IMR-90 (cell line): ENCODE results near the gene LHFPL3. TPM values are rescaled to one million over a fixed set of nuclear protein-coding genes. Genes with fewer than 3 reads are reported as not detected.

Experiments
- ATAC-seq: fragments of 200-7000 bp; cut with Tn5 transposase; 2 replicates; pipeline ENCODE4 v1.9.1; 2020; ENCODE audit warnings: low read depth, mild to moderate bottlenecking, moderate library complexity
- BruUV-seq: library from RNA; stranded (reverse); fragments of 400-500 nt; replicated peaks from 2 replicates; lab custom pipeline; 2021; lab: Mats Ljungman, UMichigan
- CTCF ChIA-PET: fragments of 300-600 bp; formaldehyde crosslinking; extraction: SDS; loops from one replicate; lab custom pipeline; 2021; ENCODE audit warnings: antibody characterized with exemption; lab: Yijun Ruan, JAX
- POLR2A ChIA-PET: fragments of 300-600 bp; sonication (Branson Sonifier 250); formaldehyde crosslinking; loops from one replicate; lab custom pipeline; 2022; ENCODE audit warnings: antibody characterized with exemption; ENCODE audit not compliant: unreplicated experiment; lab: Charles Lee
- DNase-seq: peaks from one replicate; pipeline ENCODE4 v3.0.0; 2013
- H2AFZ ChIP-seq: replicated peaks from 2 replicates; pipeline ENCODE3; 2013; ENCODE audit warnings: low read length, mild to moderate bottlenecking; ENCODE audit not compliant: poor library complexity
- H2AK5ac ChIP-seq: 2 replicates; pipeline ENCODE4 v1.6.1; 2013; ENCODE audit warnings: low read depth, low read length, inconsistent platforms
- H2AK9ac ChIP-seq: replicated peaks from 2 replicates; pipeline ENCODE3; 2013; ENCODE audit warnings: mild to moderate bottlenecking, low read depth, low read length, moderate library complexity; ENCODE audit not compliant: poor library complexity
- H2BK120ac ChIP-seq: 2 replicates; pipeline ENCODE4 v1.6.1; 2013; ENCODE audit warnings: low read depth, low read length, inconsistent platforms
- H2BK15ac ChIP-seq: 3 replicates; pipeline ENCODE4 v1.6.1; 2013; ENCODE audit warnings: low read depth, low read length, inconsistent platforms
- H2BK20ac ChIP-seq: 2 replicates; pipeline ENCODE4 v1.6.1; 2013; ENCODE audit warnings: low read depth, mild to moderate bottlenecking, inconsistent platforms, low read length, moderate library complexity
- H2BK5ac ChIP-seq: 2 replicates; pipeline ENCODE4 v1.6.1; 2013; ENCODE audit warnings: mild to moderate bottlenecking, low read depth, low read length, inconsistent platforms; ENCODE audit not compliant: poor library complexity, severe bottlenecking
- H3K14ac ChIP-seq: replicated peaks from 2 replicates; pipeline ENCODE4 v1.6.1; 2013; ENCODE audit warnings: low read depth, low read length, inconsistent platforms
- H3K18ac ChIP-seq: 2 replicates; pipeline ENCODE4 v1.6.1; 2013; ENCODE audit warnings: low read depth, low read length, control low read depth
- H3K23ac ChIP-seq: 2 replicates; pipeline ENCODE4 v1.6.1; 2013; ENCODE audit warnings: low read depth, low read length, inconsistent platforms
- H3K27ac ChIP-seq: 2 replicates; pipeline ENCODE4 v1.5.1; 2013; ENCODE audit warnings: mild to moderate bottlenecking, control low read depth, low read length; ENCODE audit not compliant: insufficient read depth
- H3K27me3 ChIP-seq: 2 replicates; pipeline ENCODE4 v1.6.1; 2013; ENCODE audit warnings: low read length; ENCODE audit not compliant: control insufficient read depth, insufficient read depth
- H3K36me3 ChIP-seq: 2 replicates; pipeline ENCODE4 v1.6.1; 2013; ENCODE audit warnings: low read length, mixed read lengths; ENCODE audit not compliant: control insufficient read depth, insufficient read depth
- H3K4ac ChIP-seq: 2 replicates; pipeline ENCODE4 v1.6.1; 2013; ENCODE audit warnings: low read depth, low read length, inconsistent platforms
- H3K4me1 ChIP-seq: 2 replicates; pipeline ENCODE4 v1.6.1; 2013; ENCODE audit warnings: low read length, mixed read lengths; ENCODE audit not compliant: control insufficient read depth, insufficient read depth
- H3K4me2 ChIP-seq: 2 replicates; pipeline ENCODE4 v1.6.1; 2013; ENCODE audit warnings: low read depth, mild to moderate bottlenecking, control low read depth, low read length, moderate library complexity
- H3K4me3 ChIP-seq: 2 replicates; pipeline ENCODE4 v1.5.1; 2013; ENCODE audit warnings: low read depth, mild to moderate bottlenecking, control low read depth, low read length, moderate library complexity; ENCODE audit not compliant: insufficient read depth
- H3K56ac ChIP-seq: 2 replicates; pipeline ENCODE4 v1.6.1; 2013; ENCODE audit warnings: low read length, inconsistent platforms; ENCODE audit not compliant: insufficient read depth; ENCODE audit errors: extremely low read depth
- H3K79me1 ChIP-seq, 2 experiments: 2 replicates each; pipeline ENCODE4 v1.6.1; 2013; ENCODE audit warnings: low read length in 2 of 2, inconsistent platforms in 1 of 2, low read depth in 1 of 2
- H3K9ac ChIP-seq: 2 replicates; pipeline ENCODE4 v1.6.1; 2013; ENCODE audit warnings: low read depth, low read length, control low read depth
- H3K9me1 ChIP-seq: 2 replicates; pipeline ENCODE4 v1.6.1; 2013; ENCODE audit warnings: low read length, inconsistent platforms; ENCODE audit not compliant: insufficient read depth
- H3K9me3 ChIP-seq: 2 replicates; pipeline ENCODE4 v1.6.1; 2013; ENCODE audit warnings: low read length; ENCODE audit not compliant: control insufficient read depth, insufficient read depth
- H4K20me1 ChIP-seq: 2 replicates; pipeline ENCODE4 v1.6.1; 2013; ENCODE audit warnings: low read length, inconsistent platforms; ENCODE audit not compliant: insufficient read depth
- H4K5ac ChIP-seq: 2 replicates; pipeline ENCODE4 v1.6.1; 2013; ENCODE audit warnings: mild to moderate bottlenecking, low read depth, low read length, control low read depth
- H4K8ac ChIP-seq, 2 experiments: 2 replicates each; pipeline ENCODE4 v1.6.1; 2013; ENCODE audit warnings: low read depth in 2 of 2, low read length in 2 of 2, control low read depth in 1 of 2, inconsistent platforms in 1 of 2
- H4K91ac ChIP-seq: 2 replicates; pipeline ENCODE4 v1.6.1; 2013; ENCODE audit warnings: low read depth, low read length, inconsistent platforms; ENCODE audit not compliant: insufficient read depth
- BHLHE40 ChIP-seq: fragments of 150-350 bp; IDR thresholded peaks from 2 replicates; pipeline ENCODE4 v1.6.1; 2016; ENCODE audit warnings: mild to moderate bottlenecking, low read depth, low read length
- CEBPB ChIP-seq: IDR thresholded peaks from 2 replicates; pipeline ENCODE4 v1.6.1; 2012; ENCODE audit warnings: low read depth, low read length, improper control_type of control experiment
- CHD1 ChIP-seq: IDR thresholded peaks from 2 replicates; pipeline ENCODE4 v1.6.1; 2012; ENCODE audit warnings: low read depth, low read length, improper control_type of control experiment
- FOS ChIP-seq: fragments of 150-350 bp; IDR thresholded peaks from 2 replicates; pipeline ENCODE4 v1.6.1; 2016; ENCODE audit warnings: low read depth, low read length
- MAFK ChIP-seq: IDR thresholded peaks from 2 replicates; pipeline ENCODE4 v1.6.1; 2012; ENCODE audit warnings: low read depth, low read length, improper control_type of control experiment
- MAZ ChIP-seq: IDR thresholded peaks from 2 replicates; pipeline ENCODE4 v1.6.1; 2012; ENCODE audit warnings: low read depth, mild to moderate bottlenecking, low read length, improper control_type of control experiment, moderate library complexity, borderline replicate concordance
- MXI1 ChIP-seq: IDR thresholded peaks from 2 replicates; pipeline ENCODE4 v1.6.1; 2012; ENCODE audit warnings: low read depth, mild to moderate bottlenecking, low read length, moderate library complexity, borderline replicate concordance
- NFE2L2 ChIP-seq: fragments of 150-350 bp; IDR thresholded peaks from 2 replicates; pipeline ENCODE4 v1.6.1; 2016; ENCODE audit warnings: low read depth, mild to moderate bottlenecking, low read length
- POLR2A ChIP-seq: IDR thresholded peaks from 2 replicates; pipeline ENCODE4 v1.6.1; 2012; ENCODE audit warnings: mild to moderate bottlenecking, low read depth, low read length
- RAD21 ChIP-seq: IDR thresholded peaks from 2 replicates; pipeline ENCODE4 v1.6.1; 2012; ENCODE audit warnings: low read length, improper control_type of control experiment
- RCOR1 ChIP-seq: IDR thresholded peaks from 2 replicates; pipeline ENCODE4 v1.6.1; 2012; ENCODE audit warnings: mild to moderate bottlenecking, low read length, improper control_type of control experiment; ENCODE audit not compliant: insufficient replicate concordance
- RFX5 ChIP-seq: IDR thresholded peaks from 2 replicates; pipeline ENCODE4 v1.8.0; 2012; ENCODE audit warnings: low read depth, mild to moderate bottlenecking, low read length, moderate library complexity
- SMC3 ChIP-seq: fragments of 150-350 bp; IDR thresholded peaks from 2 replicates; pipeline ENCODE4 v1.6.1; 2016; ENCODE audit warnings: low read depth, mild to moderate bottlenecking, antibody characterized with exemption, low read length, moderate library complexity
- WGBS, 2 experiments: methylation state at CpG; one replicate each; pipeline versions ENCODE4 v1.1.5 to v1.1.7; 2013; ENCODE audit warnings: missing lambda C conversion rate in 2 of 2; ENCODE audit not compliant: insufficient read length in 1 of 2; ENCODE audit errors: extremely low coverage in 2 of 2; 5-methylcytosine and 5-hydroxymethylcytosine counted together
- dilution Hi-C: fragments of 300-500 bp; cut with HindIII; formaldehyde crosslinking; loops from one replicate; pipeline ENCODE4 v1.14.3; 2018; ENCODE audit warnings: low sequenced_read_pairs; ENCODE audit not compliant: unreplicated experiment
- in situ Hi-C: fragments of 300-500 bp; cut with MboI; formaldehyde crosslinking; loops from 3 replicates; pipeline ENCODE4 v1.14.3; 2019; ENCODE audit warnings: low sequenced_read_pairs, inconsistent platforms, mixed read lengths
- intact Hi-C: fragments of 100-400 bp; cut with micrococcal nuclease; formaldehyde crosslinking; loops from 2 replicates; pipeline ENCODE4 v1.10.0; 2022
- polyA plus RNA-seq, 3 experiments: library from polyadenylated mRNA; depleted of rRNA; stranded (reverse); fragments of >200 nt; gene quantifications; 2 replicates each; pipeline ENCODE4 v1.2.3, GENCODE V29; 2012; ENCODE audit warnings: low replicate concordance in 1 of 3
- total RNA-seq: library from RNA; depleted of rRNA; stranded (reverse); fragments of >200 nt; gene quantifications from 2 replicates; pipeline ENCODE4 v1.2.3, GENCODE V29; 2012
- TF ChIP-seq, protein P1 (sequence below): fragments of 150-350 bp; IDR thresholded peaks from 2 replicates; pipeline ENCODE4 v1.6.1; 2016; ENCODE audit warnings: low read depth, mild to moderate bottlenecking, low read length, moderate library complexity, borderline replicate concordance
- TF ChIP-seq, protein P2 (sequence below): fragments of 150-350 bp; IDR thresholded peaks from 2 replicates; pipeline ENCODE4 v1.6.1; 2017; ENCODE audit warnings: mild to moderate bottlenecking, antibody characterized with exemption, low read length, low read depth
- TF ChIP-seq, protein P3 (sequence below): conservative IDR thresholded peaks from 2 replicates; pipeline ENCODE4 v1.5.1; 2012; ENCODE audit warnings: mild to moderate bottlenecking, low read depth, low read length, improper control_type of control experiment

LHFPL3 gene
- total and polyA plus RNA-seq, 2 of the 4 experiments (the other 2 are of a cell fraction): not detected

GRCh38 chr7:104306793-104307192, 21.6 kb upstream of the LHFPL3 start:
- dilution Hi-C loops: no loop called here

More at GRCh38 chr7:104306793-104307192, 21.6 kb upstream of the LHFPL3 start:
- BruUV-seq: no TSS peak
- Histone ChIP-seq H2BK5ac (no peak overlapping the region), H3K4me3 (no peak overlapping the region), H2BK20ac (no peak overlapping the region), H4K8ac (no peak overlapping the region), H4K91ac (no peak overlapping the region), H2BK120ac (no peak overlapping the region), H3K9ac (no peak overlapping the region), H3K79me1 (no peaks in the 10 kb centered on the region), H4K5ac (no peak overlapping the region), H3K14ac (no peak overlapping the region), H3K27me3 (no peaks in the 10 kb centered on the region), H2AFZ (no peak overlapping the region), H3K4me2 (no peak overlapping the region), H2AK9ac (no peak overlapping the region), H3K27ac (no peak overlapping the region), H3K36me3 (no peaks in the 10 kb centered on the region), H2AK5ac (no peak overlapping the region), H3K9me3 (no peaks in the 10 kb centered on the region), H3K4ac (no peak overlapping the region), H3K18ac (no peak overlapping the region), H3K9me1 (no peaks in the 10 kb centered on the region), H3K23ac (no peak overlapping the region), H4K20me1 (no peaks in the 10 kb centered on the region), H3K56ac (no peak overlapping the region), H2BK15ac (no peak overlapping the region), H3K4me1 (no peaks in the 10 kb centered on the region)
- ChIA-PET CTCF (no interaction called here), POLR2A (no interaction called here)
- no CpG with 5 or more reads among the region's 4 CpGs for WGBS, 2 experiments
- TF ChIP-seq FOS: no peak
- TF ChIP-seq RCOR1: no peak
- TF ChIP-seq RFX5: no peak
- TF ChIP-seq RAD21: no peak
- TF ChIP-seq SMC3: no peak
- no peak for TF ChIP-seq POLR2A
- TF ChIP-seq CEBPB: no peak
- TF ChIP-seq MAZ: no peak
- TF ChIP-seq, protein P1, sequence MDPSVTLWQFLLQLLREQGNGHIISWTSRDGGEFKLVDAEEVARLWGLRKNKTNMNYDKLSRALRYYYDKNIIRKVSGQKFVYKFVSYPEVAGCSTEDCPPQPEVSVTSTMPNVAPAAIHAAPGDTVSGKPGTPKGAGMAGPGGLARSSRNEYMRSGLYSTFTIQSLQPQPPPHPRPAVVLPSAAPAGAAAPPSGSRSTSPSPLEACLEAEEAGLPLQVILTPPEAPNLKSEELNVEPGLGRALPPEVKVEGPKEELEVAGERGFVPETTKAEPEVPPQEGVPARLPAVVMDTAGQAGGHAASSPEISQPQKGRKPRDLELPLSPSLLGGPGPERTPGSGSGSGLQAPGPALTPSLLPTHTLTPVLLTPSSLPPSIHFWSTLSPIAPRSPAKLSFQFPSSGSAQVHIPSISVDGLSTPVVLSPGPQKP: no peak
- no peak for TF ChIP-seq NFE2L2
- TF ChIP-seq CHD1: no peak
- TF ChIP-seq MAFK: no peak
- TF ChIP-seq, protein P2, sequence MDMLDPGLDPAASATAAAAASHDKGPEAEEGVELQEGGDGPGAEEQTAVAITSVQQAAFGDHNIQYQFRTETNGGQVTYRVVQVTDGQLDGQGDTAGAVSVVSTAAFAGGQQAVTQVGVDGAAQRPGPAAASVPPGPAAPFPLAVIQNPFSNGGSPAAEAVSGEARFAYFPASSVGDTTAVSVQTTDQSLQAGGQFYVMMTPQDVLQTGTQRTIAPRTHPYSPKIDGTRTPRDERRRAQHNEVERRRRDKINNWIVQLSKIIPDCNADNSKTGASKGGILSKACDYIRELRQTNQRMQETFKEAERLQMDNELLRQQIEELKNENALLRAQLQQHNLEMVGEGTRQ: no peak
- TF ChIP-seq BHLHE40: no peak
- TF ChIP-seq, protein P3, sequence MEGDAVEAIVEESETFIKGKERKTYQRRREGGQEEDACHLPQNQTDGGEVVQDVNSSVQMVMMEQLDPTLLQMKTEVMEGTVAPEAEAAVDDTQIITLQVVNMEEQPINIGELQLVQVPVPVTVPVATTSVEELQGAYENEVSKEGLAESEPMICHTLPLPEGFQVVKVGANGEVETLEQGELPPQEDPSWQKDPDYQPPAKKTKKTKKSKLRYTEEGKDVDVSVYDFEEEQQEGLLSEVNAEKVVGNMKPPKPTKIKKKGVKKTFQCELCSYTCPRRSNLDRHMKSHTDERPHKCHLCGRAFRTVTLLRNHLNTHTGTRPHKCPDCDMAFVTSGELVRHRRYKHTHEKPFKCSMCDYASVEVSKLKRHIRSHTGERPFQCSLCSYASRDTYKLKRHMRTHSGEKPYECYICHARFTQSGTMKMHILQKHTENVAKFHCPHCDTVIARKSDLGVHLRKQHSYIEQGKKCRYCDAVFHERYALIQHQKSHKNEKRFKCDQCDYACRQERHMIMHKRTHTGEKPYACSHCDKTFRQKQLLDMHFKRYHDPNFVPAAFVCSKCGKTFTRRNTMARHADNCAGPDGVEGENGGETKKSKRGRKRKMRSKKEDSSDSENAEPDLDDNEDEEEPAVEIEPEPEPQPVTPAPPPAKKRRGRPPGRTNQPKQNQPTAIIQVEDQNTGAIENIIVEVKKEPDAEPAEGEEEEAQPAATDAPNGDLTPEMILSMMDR: no peak
- no peak for TF ChIP-seq MXI1
- ATAC-seq (no peak), DNase-seq (no peak)
- in situ Hi-C loops: no loop called here
- intact Hi-C loops: no loop called here
